HEK293 (cell line): Measurements from ENCODE around the gene TIGD2.

ENCODE experiments used
- CTCF ChIA-PET: fragments of 350-600 bp; formaldehyde crosslinking; extraction: SDS; loops from one replicate; lab custom pipeline; 2021; ENCODE audit warnings: antibody characterized with exemption; lab: Yijun Ruan, JAX
- POLR2A ChIA-PET: fragments of 300-600 bp; formaldehyde crosslinking; extraction: SDS; loops from one replicate; lab custom pipeline; 2020; ENCODE audit warnings: antibody characterized with exemption, inconsistent platforms; lab: Yijun Ruan, JAX
- H3K27ac ChIP-seq: fragments of 200-500 bp; sonication (Bioruptor generic); 2 replicates; pipeline ENCODE4 v1.5.1; 2014; ENCODE audit warnings: low read depth, low read length, control low read depth, inconsistent platforms; ENCODE audit errors: extremely low read depth
- H3K36me3 ChIP-seq, 2 experiments: fragments of 200-500 bp in 1 of 2; sonication (Bioruptor generic) in 1 of 2; 1 replicate in 1 of 2; 2 replicates in 1 of 2; pipeline ENCODE4 v1.5.1; 2014 to 2017; ENCODE audit warnings: inconsistent platforms in 2 of 2, low read length in 2 of 2; ENCODE audit not compliant: control insufficient read depth in 2 of 2, insufficient read depth in 1 of 2
- H3K4me1 ChIP-seq: fragments of 200-500 bp; sonication (Bioruptor generic); 2 replicates; pipeline ENCODE4 v1.5.1; 2014; ENCODE audit warnings: mild to moderate bottlenecking, low read length, inconsistent platforms; ENCODE audit not compliant: control insufficient read depth, insufficient read depth
- H3K4me3 ChIP-seq: 2 replicates; pipeline ENCODE4 v1.5.1; 2011; ENCODE audit warnings: low read depth, mild to moderate bottlenecking, control low read depth, low read length, moderate library complexity
- H3K9me3 ChIP-seq: fragments of 200-500 bp; sonication (Bioruptor generic); 2 replicates; pipeline ENCODE4 v1.5.1; 2014; ENCODE audit warnings: low read depth, low read length, inconsistent platforms; ENCODE audit not compliant: control insufficient read depth, insufficient read depth
- BCL11A ChIP-seq: fragments of 450-650 bp; formaldehyde crosslinking; IDR thresholded peaks from 2 replicates; pipeline ENCODE4 v1.5.1; 2016; ENCODE audit warnings: low read depth, missing biosample characterization, missing genetic modification characterization
- EGR2 ChIP-seq: fragments of 450-650 bp; formaldehyde crosslinking; IDR thresholded peaks from 2 replicates; pipeline ENCODE4 v1.5.1; 2016; ENCODE audit warnings: low read depth, missing biosample characterization, missing genetic modification characterization
- GLI4 ChIP-seq: fragments of 450-650 bp; formaldehyde crosslinking; IDR thresholded peaks from 2 replicates; pipeline ENCODE4 v1.5.1; 2016; ENCODE audit warnings: missing biosample characterization, missing genetic modification characterization
- RBAK ChIP-seq: fragments of 450-650 bp; formaldehyde crosslinking; IDR thresholded peaks from 2 replicates; pipeline ENCODE4 v1.5.1; 2016; ENCODE audit warnings: missing biosample characterization, missing genetic modification characterization
- SALL2 ChIP-seq: fragments of 450-650 bp; formaldehyde crosslinking; IDR thresholded peaks from 2 replicates; pipeline ENCODE4 v1.5.0; 2017; ENCODE audit warnings: missing biosample characterization, mild to moderate bottlenecking, missing genetic modification characterization, borderline replicate concordance
- ZBTB44 ChIP-seq: fragments of 450-650 bp; IDR thresholded peaks from 2 replicates; pipeline ENCODE4 v1.5.1; 2018; ENCODE audit warnings: missing biosample characterization, mild to moderate bottlenecking, missing genetic modification characterization
- ZNF24 ChIP-seq: fragments of 450-650 bp; formaldehyde crosslinking; IDR thresholded peaks from 2 replicates; pipeline ENCODE4 v1.5.1; 2016; ENCODE audit warnings: missing biosample characterization, missing genetic modification characterization
- ZNF311 ChIP-seq: fragments of 450-650 bp; formaldehyde crosslinking; IDR thresholded peaks from 2 replicates; pipeline ENCODE4 v1.5.1; 2017; ENCODE audit warnings: missing biosample characterization, missing genetic modification characterization, borderline replicate concordance
- ZNF426 ChIP-seq: fragments of 450-650 bp; formaldehyde crosslinking; IDR thresholded peaks from 2 replicates; pipeline ENCODE4 v1.5.1; 2017; ENCODE audit warnings: missing biosample characterization, missing genetic modification characterization, mild to moderate bottlenecking, inconsistent platforms, moderate library complexity
- ZNF473 ChIP-seq: fragments of 450-650 bp; formaldehyde crosslinking; IDR thresholded peaks from 2 replicates; pipeline ENCODE4 v1.5.1; 2017; ENCODE audit warnings: missing biosample characterization, missing genetic modification characterization
- ZNF514 ChIP-seq: fragments of 450-650 bp; formaldehyde crosslinking; IDR thresholded peaks from 2 replicates; pipeline ENCODE4 v1.5.1; 2016; ENCODE audit warnings: missing biosample characterization, missing genetic modification characterization
- ZNF530 ChIP-seq: fragments of 450-650 bp; formaldehyde crosslinking; IDR thresholded peaks from 2 replicates; pipeline ENCODE4 v1.5.1; 2016; ENCODE audit warnings: low read depth, missing biosample characterization, missing genetic modification characterization
- ZNF549 ChIP-seq: fragments of 450-650 bp; IDR thresholded peaks from 2 replicates; pipeline ENCODE4 v1.5.1; 2018; ENCODE audit warnings: missing biosample characterization, missing genetic modification characterization, mild to moderate bottlenecking, inconsistent platforms, moderate library complexity
- ZNF585B ChIP-seq: fragments of 450-650 bp; formaldehyde crosslinking; IDR thresholded peaks from 2 replicates; pipeline ENCODE4 v1.5.1; 2016; ENCODE audit warnings: missing biosample characterization, missing genetic modification characterization
- ZNF707 ChIP-seq: fragments of 450-650 bp; formaldehyde crosslinking; IDR thresholded peaks from 2 replicates; pipeline ENCODE4 v1.5.1; 2016; ENCODE audit warnings: missing biosample characterization, missing genetic modification characterization
- ZNF76 ChIP-seq: fragments of 450-650 bp; formaldehyde crosslinking; IDR thresholded peaks from 2 replicates; pipeline ENCODE4; 2016; ENCODE audit warnings: low read depth, missing biosample characterization, missing genetic modification characterization, borderline replicate concordance
- TF ChIP-seq, protein P1 (sequence below): fragments of 450-650 bp; formaldehyde crosslinking; IDR thresholded peaks from 2 replicates; pipeline ENCODE4 v1.5.1; 2016; ENCODE audit warnings: missing biosample characterization, missing genetic modification characterization
- TF ChIP-seq, protein P2 (sequence below): fragments of 450-650 bp; formaldehyde crosslinking; IDR thresholded peaks from 2 replicates; pipeline ENCODE4 v1.5.1; 2016; ENCODE audit warnings: missing biosample characterization, missing genetic modification characterization

Gene TIGD2

DNA sequence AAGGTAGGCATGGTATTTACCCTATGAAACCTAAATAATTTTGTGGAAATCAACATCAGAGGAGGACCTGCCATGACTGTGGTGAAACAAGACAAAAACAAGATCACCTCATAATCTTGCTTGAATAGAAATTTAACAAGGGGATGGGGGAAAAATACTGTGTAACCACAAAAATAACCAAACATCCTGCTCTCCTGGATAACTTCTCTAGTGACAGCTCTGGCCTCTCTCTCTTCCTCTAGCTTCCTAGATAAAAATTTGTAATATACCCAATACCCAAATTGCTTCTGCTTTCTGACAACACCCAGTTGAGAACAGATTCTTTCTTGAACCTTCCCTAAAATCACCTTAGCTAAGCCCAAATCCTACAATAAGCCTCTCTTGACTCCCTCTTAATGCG, 11.9 kb upstream of the TIGD2 start:
- CTCF ChIA-PET: no interaction called here
- Histone ChIP-seq H3K9me3 (no peaks in the 10 kb centered on the region), H3K27ac (no peak overlapping the region), H3K4me1 (no peaks in the 10 kb centered on the region), H3K4me3 (no peak overlapping the region)
- TF ChIP-seq ZNF426 (tag by site-specific recombination): no peak
- TF ChIP-seq RBAK: no peak
- no peak for TF ChIP-seq ZNF585B (tag by site-specific recombination)
- no peak for TF ChIP-seq ZBTB44 (tag by site-specific recombination)
- no peak for TF ChIP-seq ZNF530 (tag by site-specific recombination)
- TF ChIP-seq ZNF24: no peak
- no peak for TF ChIP-seq BCL11A (tag by site-specific recombination)
- no peak for TF ChIP-seq ZNF549 (tag by site-specific recombination)
- no peak for TF ChIP-seq ZNF311 (tag by site-specific recombination)
- no peak for TF ChIP-seq ZNF514
- no peak for TF ChIP-seq GLI4 (tag by site-specific recombination)
- TF ChIP-seq SALL2: no peak
- TF ChIP-seq, all 188 proteins: peak for 0
- POLR2A ChIA-PET: no interaction called here
- no peaks in the 10 kb centered on the region for H3K36me3 ChIP-seq

- Histone ChIP-seq H3K4me3 (no peak overlapping the region), H3K36me3 (no peaks in the 10 kb centered on the region), H3K4me1 (no peaks in the 10 kb centered on the region), H3K27ac (no peak overlapping the region), H3K9me3 (no peaks in the 10 kb centered on the region)
- ChIA-PET CTCF (no interaction called here), POLR2A (no interaction called here)
- no peak for TF ChIP-seq SALL2
- TF ChIP-seq ZNF76: no peak
- TF ChIP-seq, protein P1, sequence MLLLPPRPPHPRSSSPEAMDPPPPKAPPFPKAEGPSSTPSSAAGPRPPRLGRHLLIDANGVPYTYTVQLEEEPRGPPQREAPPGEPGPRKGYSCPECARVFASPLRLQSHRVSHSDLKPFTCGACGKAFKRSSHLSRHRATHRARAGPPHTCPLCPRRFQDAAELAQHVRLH (tag by site-specific recombination): no peak
- TF ChIP-seq ZNF707 (tag by site-specific recombination): no peak
- TF ChIP-seq, protein P2, sequence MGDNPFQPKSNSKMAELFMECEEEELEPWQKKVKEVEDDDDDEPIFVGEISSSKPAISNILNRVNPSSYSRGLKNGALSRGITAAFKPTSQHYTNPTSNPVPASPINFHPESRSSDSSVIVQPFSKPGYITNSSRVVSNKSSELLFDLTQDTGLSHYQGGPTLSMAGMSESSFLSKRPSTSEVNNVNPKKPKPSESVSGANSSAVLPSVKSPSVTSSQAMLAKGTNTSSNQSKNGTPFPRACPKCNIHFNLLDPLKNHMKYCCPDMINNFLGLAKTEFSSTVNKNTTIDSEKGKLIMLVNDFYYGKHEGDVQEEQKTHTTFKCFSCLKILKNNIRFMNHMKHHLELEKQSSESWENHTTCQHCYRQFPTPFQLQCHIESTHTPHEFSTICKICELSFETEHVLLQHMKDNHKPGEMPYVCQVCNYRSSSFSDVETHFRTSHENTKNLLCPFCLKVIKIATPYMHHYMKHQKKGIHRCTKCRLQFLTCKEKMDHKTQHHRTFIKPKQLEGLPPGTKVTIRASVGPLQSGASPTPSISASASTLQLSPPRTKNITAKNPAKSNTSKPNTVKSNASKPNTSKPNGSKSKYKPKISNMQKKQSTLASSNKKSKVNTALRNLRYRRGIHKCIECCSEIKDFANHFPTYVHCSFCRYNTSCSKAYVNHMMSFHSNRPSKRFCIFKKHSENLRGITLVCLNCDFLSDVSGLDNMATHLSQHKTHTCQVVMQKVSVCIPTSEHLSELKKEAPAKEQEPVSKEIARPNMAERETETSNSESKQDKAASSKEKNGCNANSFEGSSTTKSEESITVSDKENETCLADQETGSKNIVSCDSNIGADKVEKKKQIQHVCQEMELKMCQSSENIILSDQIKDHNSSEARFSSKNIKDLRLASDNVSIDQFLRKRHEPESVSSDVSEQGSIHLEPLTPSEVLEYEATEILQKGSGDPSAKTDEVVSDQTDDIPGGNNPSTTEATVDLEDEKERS: no peak
- no peak for TF ChIP-seq ZNF473 (tag by site-specific recombination)
- no peak for TF ChIP-seq EGR2
Measured at GRCh38 chr4:89100853-89101252, 10.5 kb upstream of the TIGD2 start.
